GM18520 (cell line): ENCODE data around the gene GTF3C1.
"Not testable (repeated sequence)": the region's sequence is repeated elsewhere in the genome, so short reads cannot be mapped to it uniquely, and the experiment has no call there.

Source experiments
- ATAC-seq: cut with Tn5 transposase; IDR thresholded peaks from one replicate; pipeline ENCODE4 v1.9.1; 2021; ENCODE audit not compliant: unreplicated experiment

Gene GTF3C1

GRCh38 chr16:27549746-27550581 is at the start of gene GTF3C1, which contains the start of gene KATNIP:
GTF3C1 (minus strand) TSS chr16:27549913; CDS start chr16:27549890, 23 bp downstream.
KATNIP (plus strand) TSS chr16:27550144; CDS start chr16:27550171, 27 bp downstream.
- ATAC-seq: peak; percentile 93

- ATAC-seq: no peak
These were observed 49.3 kb upstream of the GTF3C1 start for GRCh38 chr16:27598931-27599565.

GRCh38 chr16:27598220-27598619 is 48.5 kb upstream of the GTF3C1 start:
- ATAC-seq: no peak

- no peak for ATAC-seq
These were observed 47.6 kb upstream of the GTF3C1 start for GRCh38 chr16:27597361-27597760.

- ATAC-seq: no peak
These were observed 46.7 kb upstream of the GTF3C1 start for GRCh38 chr16:27596411-27596810.

- no peak for ATAC-seq
These were observed 46.3 kb upstream of the GTF3C1 start for GRCh38 chr16:27595993-27596392.

GRCh38 chr16:27595475-27595874 is 45.8 kb upstream of the GTF3C1 start:
- no peak for ATAC-seq

- no peak for ATAC-seq
These were observed 42.1 kb upstream of the GTF3C1 start for GRCh38 chr16:27591837-27592236.

- no peak for ATAC-seq
These were observed 38.3 kb upstream of the GTF3C1 start for GRCh38 chr16:27588057-27588456.

GRCh38 chr16:27586711-27587110 is 37.0 kb upstream of the GTF3C1 start:
- ATAC-seq: no peak

GRCh38 chr16:27585200-27585599 is 35.5 kb upstream of the GTF3C1 start:
- no peak for ATAC-seq

- ATAC-seq: no peak
These were observed 33.9 kb upstream of the GTF3C1 start for GRCh38 chr16:27583634-27584033.

GRCh38 chr16:27582883-27583282 is 33.2 kb upstream of the GTF3C1 start:
- no peak for ATAC-seq

GRCh38 chr16:27579087-27579980 is 29.6 kb upstream of the GTF3C1 start:
- no peak for ATAC-seq

GRCh38 chr16:27576729-27577128 is 27.0 kb upstream of the GTF3C1 start:
- no peak for ATAC-seq

- no peak for ATAC-seq
These were observed 23.0 kb upstream of the GTF3C1 start for GRCh38 chr16:27572711-27573110.

- ATAC-seq: no peak
These were observed 22.0 kb upstream of the GTF3C1 start for GRCh38 chr16:27571433-27572326.

- ATAC-seq: not testable (repeated sequence)
These were observed 21.3 kb upstream of the GTF3C1 start for GRCh38 chr16:27570986-27571385.

- ATAC-seq: no peak
These were observed 18.4 kb upstream of the GTF3C1 start for GRCh38 chr16:27568077-27568476.

- no peak for ATAC-seq
These were observed 16.7 kb upstream of the GTF3C1 start for GRCh38 chr16:27566417-27566816.
